IMR-90 (cell line): ENCODE results near the gene SCFD2. TPM values are rescaled to one million over a fixed set of nuclear protein-coding genes. Genes with fewer than 3 reads are reported as not detected.

ENCODE experiments used
- ATAC-seq: fragments of 200-7000 bp; cut with Tn5 transposase; 2 replicates; pipeline ENCODE4 v1.9.1; 2020; ENCODE audit warnings: low read depth, mild to moderate bottlenecking, moderate library complexity
- BruUV-seq: library from RNA; stranded (reverse); fragments of 400-500 nt; replicated peaks from 2 replicates; lab custom pipeline; 2021; lab: Mats Ljungman, UMichigan
- CTCF ChIA-PET: fragments of 300-600 bp; formaldehyde crosslinking; extraction: SDS; loops from one replicate; lab custom pipeline; 2021; ENCODE audit warnings: antibody characterized with exemption; lab: Yijun Ruan, JAX
- POLR2A ChIA-PET: fragments of 300-600 bp; sonication (Branson Sonifier 250); formaldehyde crosslinking; loops from one replicate; lab custom pipeline; 2022; ENCODE audit warnings: antibody characterized with exemption; ENCODE audit not compliant: unreplicated experiment; lab: Charles Lee
- DNase-seq: peaks from one replicate; pipeline ENCODE4 v3.0.0; 2013
- H2AFZ ChIP-seq: replicated peaks from 2 replicates; pipeline ENCODE3; 2013; ENCODE audit warnings: low read length, mild to moderate bottlenecking; ENCODE audit not compliant: poor library complexity
- H2AK5ac ChIP-seq: 2 replicates; pipeline ENCODE4 v1.6.1; 2013; ENCODE audit warnings: low read depth, low read length, inconsistent platforms
- H2AK9ac ChIP-seq: replicated peaks from 2 replicates; pipeline ENCODE3; 2013; ENCODE audit warnings: mild to moderate bottlenecking, low read depth, low read length, moderate library complexity; ENCODE audit not compliant: poor library complexity
- H2BK120ac ChIP-seq: 2 replicates; pipeline ENCODE4 v1.6.1; 2013; ENCODE audit warnings: low read depth, low read length, inconsistent platforms
- H2BK15ac ChIP-seq: 3 replicates; pipeline ENCODE4 v1.6.1; 2013; ENCODE audit warnings: low read depth, low read length, inconsistent platforms
- H2BK20ac ChIP-seq: 2 replicates; pipeline ENCODE4 v1.6.1; 2013; ENCODE audit warnings: low read depth, mild to moderate bottlenecking, inconsistent platforms, low read length, moderate library complexity
- H2BK5ac ChIP-seq: 2 replicates; pipeline ENCODE4 v1.6.1; 2013; ENCODE audit warnings: mild to moderate bottlenecking, low read depth, low read length, inconsistent platforms; ENCODE audit not compliant: poor library complexity, severe bottlenecking
- H3K14ac ChIP-seq: replicated peaks from 2 replicates; pipeline ENCODE4 v1.6.1; 2013; ENCODE audit warnings: low read depth, low read length, inconsistent platforms
- H3K18ac ChIP-seq: 2 replicates; pipeline ENCODE4 v1.6.1; 2013; ENCODE audit warnings: low read depth, low read length, control low read depth
- H3K23ac ChIP-seq: 2 replicates; pipeline ENCODE4 v1.6.1; 2013; ENCODE audit warnings: low read depth, low read length, inconsistent platforms
- H3K27ac ChIP-seq: 2 replicates; pipeline ENCODE4 v1.5.1; 2013; ENCODE audit warnings: mild to moderate bottlenecking, control low read depth, low read length; ENCODE audit not compliant: insufficient read depth
- H3K27me3 ChIP-seq: 2 replicates; pipeline ENCODE4 v1.6.1; 2013; ENCODE audit warnings: low read length; ENCODE audit not compliant: control insufficient read depth, insufficient read depth
- H3K36me3 ChIP-seq: 2 replicates; pipeline ENCODE4 v1.6.1; 2013; ENCODE audit warnings: low read length, mixed read lengths; ENCODE audit not compliant: control insufficient read depth, insufficient read depth
- H3K4ac ChIP-seq: 2 replicates; pipeline ENCODE4 v1.6.1; 2013; ENCODE audit warnings: low read depth, low read length, inconsistent platforms
- H3K4me1 ChIP-seq: 2 replicates; pipeline ENCODE4 v1.6.1; 2013; ENCODE audit warnings: low read length, mixed read lengths; ENCODE audit not compliant: control insufficient read depth, insufficient read depth
- H3K4me2 ChIP-seq: 2 replicates; pipeline ENCODE4 v1.6.1; 2013; ENCODE audit warnings: low read depth, mild to moderate bottlenecking, control low read depth, low read length, moderate library complexity
- H3K4me3 ChIP-seq: 2 replicates; pipeline ENCODE4 v1.5.1; 2013; ENCODE audit warnings: low read depth, mild to moderate bottlenecking, control low read depth, low read length, moderate library complexity; ENCODE audit not compliant: insufficient read depth
- H3K56ac ChIP-seq: 2 replicates; pipeline ENCODE4 v1.6.1; 2013; ENCODE audit warnings: low read length, inconsistent platforms; ENCODE audit not compliant: insufficient read depth; ENCODE audit errors: extremely low read depth
- H3K79me1 ChIP-seq, 2 experiments: 2 replicates each; pipeline ENCODE4 v1.6.1; 2013; ENCODE audit warnings: low read length in 2 of 2, inconsistent platforms in 1 of 2, low read depth in 1 of 2
- H3K9ac ChIP-seq: 2 replicates; pipeline ENCODE4 v1.6.1; 2013; ENCODE audit warnings: low read depth, low read length, control low read depth
- H3K9me1 ChIP-seq: 2 replicates; pipeline ENCODE4 v1.6.1; 2013; ENCODE audit warnings: low read length, inconsistent platforms; ENCODE audit not compliant: insufficient read depth
- H3K9me3 ChIP-seq: 2 replicates; pipeline ENCODE4 v1.6.1; 2013; ENCODE audit warnings: low read length; ENCODE audit not compliant: control insufficient read depth, insufficient read depth
- H4K20me1 ChIP-seq: 2 replicates; pipeline ENCODE4 v1.6.1; 2013; ENCODE audit warnings: low read length, inconsistent platforms; ENCODE audit not compliant: insufficient read depth
- H4K5ac ChIP-seq: 2 replicates; pipeline ENCODE4 v1.6.1; 2013; ENCODE audit warnings: mild to moderate bottlenecking, low read depth, low read length, control low read depth
- H4K8ac ChIP-seq, 2 experiments: 2 replicates each; pipeline ENCODE4 v1.6.1; 2013; ENCODE audit warnings: low read depth in 2 of 2, low read length in 2 of 2, control low read depth in 1 of 2, inconsistent platforms in 1 of 2
- H4K91ac ChIP-seq: 2 replicates; pipeline ENCODE4 v1.6.1; 2013; ENCODE audit warnings: low read depth, low read length, inconsistent platforms; ENCODE audit not compliant: insufficient read depth
- BHLHE40 ChIP-seq: fragments of 150-350 bp; IDR thresholded peaks from 2 replicates; pipeline ENCODE4 v1.6.1; 2016; ENCODE audit warnings: mild to moderate bottlenecking, low read depth, low read length
- CEBPB ChIP-seq: IDR thresholded peaks from 2 replicates; pipeline ENCODE4 v1.6.1; 2012; ENCODE audit warnings: low read depth, low read length, improper control_type of control experiment
- WGBS, 2 experiments: methylation state at CpG; one replicate each; pipeline versions ENCODE4 v1.1.5 to v1.1.7; 2013; ENCODE audit warnings: missing lambda C conversion rate in 2 of 2; ENCODE audit not compliant: insufficient read length in 1 of 2; ENCODE audit errors: extremely low coverage in 2 of 2; 5-methylcytosine and 5-hydroxymethylcytosine counted together
- dilution Hi-C: fragments of 300-500 bp; cut with HindIII; formaldehyde crosslinking; loops from one replicate; pipeline ENCODE4 v1.14.3; 2018; ENCODE audit warnings: low sequenced_read_pairs; ENCODE audit not compliant: unreplicated experiment
- in situ Hi-C: fragments of 300-500 bp; cut with MboI; formaldehyde crosslinking; loops from 3 replicates; pipeline ENCODE4 v1.14.3; 2019; ENCODE audit warnings: low sequenced_read_pairs, inconsistent platforms, mixed read lengths
- intact Hi-C: fragments of 100-400 bp; cut with micrococcal nuclease; formaldehyde crosslinking; loops from 2 replicates; pipeline ENCODE4 v1.10.0; 2022
- polyA plus RNA-seq, 3 experiments: library from polyadenylated mRNA; depleted of rRNA; stranded (reverse); fragments of >200 nt; gene quantifications; 2 replicates each; pipeline ENCODE4 v1.2.3, GENCODE V29; 2012; ENCODE audit warnings: low replicate concordance in 1 of 3
- total RNA-seq: library from RNA; depleted of rRNA; stranded (reverse); fragments of >200 nt; gene quantifications from 2 replicates; pipeline ENCODE4 v1.2.3, GENCODE V29; 2012

SCFD2 gene
- total and polyA plus RNA-seq, 2 of the 4 experiments (the other 2 are of a cell fraction): 18.9 to 62.4 TPM

DNA sequence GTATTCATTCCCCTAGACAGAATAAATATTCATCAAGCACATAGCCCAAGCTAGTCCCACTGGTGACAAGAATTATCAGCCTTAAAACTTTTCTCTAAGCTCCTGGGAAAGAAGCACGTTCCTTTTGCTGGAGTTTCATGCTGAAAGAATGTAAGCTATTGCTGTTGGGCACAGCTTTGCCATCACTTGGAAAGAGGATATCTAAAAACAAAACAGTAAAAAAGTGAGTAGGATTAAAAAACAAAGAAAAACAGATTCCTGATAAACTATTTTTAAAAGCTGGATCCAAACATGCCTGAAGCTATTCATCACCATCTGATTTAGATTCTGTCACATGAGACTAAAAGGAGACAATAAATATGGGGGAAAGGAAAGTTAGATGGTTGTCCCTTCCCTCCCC lies 176.8 kb downstream of the SCFD2 start:
- BruUV-seq: no TSS peak
- H3K4me3 ChIP-seq: no peak overlapping the region

More for the DNA sequence above, 176.8 kb downstream of the SCFD2 start:
- peak; percentile 73 for DNase-seq
- H3K27ac ChIP-seq: peak overlapping the region; percentile 33
- ChIA-PET POLR2A (no interaction called here), CTCF (interaction anchor here (0.6 to 1.0 kb wide), 2 partner anchors 10 to 1003 kb away, joined by 3 to 7 read pairs; no protein-coding TSS in a partner anchor)
- ATAC-seq: peak; percentile 79
- H3K56ac ChIP-seq: no peak overlapping the region
- intact Hi-C loops: loop anchor here (2.0 to 5.0 kb wide), 2 partner anchors 72 to 170 kb away; no protein-coding TSS in a partner anchor
- H3K9ac ChIP-seq: no peak overlapping the region
- H3K4me1 ChIP-seq: peaks cover 12% of the 10 kb centered on the region; the same call in 1 of the 2 replicates
- peak overlapping the region; percentile 82; the same call in 1 of the 3 replicates for H2BK15ac ChIP-seq
- peak overlapping the region; percentile 26; the same call in 1 of the 2 replicates for H4K91ac ChIP-seq
- peak overlapping the region; percentile 86; the same call in 1 of the 2 replicates for H3K18ac ChIP-seq
- peak overlapping the region; percentile 85 for H2BK5ac ChIP-seq
- H2BK20ac ChIP-seq: peak overlapping the region; percentile 47; the same call in 1 of the 2 replicates
- peak overlapping the region; percentile 71; the same call in 1 of the 2 replicates for H3K4me2 ChIP-seq
- H3K27me3 ChIP-seq: no peaks in the 10 kb centered on the region
- H2AK5ac ChIP-seq: 0 out of 2 replicates have a peak overlapping the region, but pooled peaks have one; percentile 3
- no peak overlapping the region for H2AFZ ChIP-seq
- in situ Hi-C loops: loop anchor here (25.0 kb wide), 2 partner anchors 523 to 723 kb away; no protein-coding TSS in a partner anchor
- WGBS, 2 experiments: no CpG with 5 or more reads among the region's 1 CpG
- dilution Hi-C loops: no loop called here
- H2BK120ac ChIP-seq: peak overlapping the region; percentile 82
- peaks cover 0 to 11% of the 10 kb centered on the region in 2 experiments; a peak in 2 of 4 replicates for H3K79me1 ChIP-seq
- no peak overlapping the region for H2AK9ac ChIP-seq
- peak overlapping the region; percentile 12 to 50; a peak in 2 of 4 replicates for H4K8ac ChIP-seq
- peak; percentile 83; the same call in 1 of the 2 replicates for TF ChIP-seq BHLHE40
- no peak for TF ChIP-seq CEBPB
- H3K23ac ChIP-seq: peak overlapping the region; percentile 57; the same call in 1 of the 2 replicates
- no peaks in the 10 kb centered on the region for H3K9me3 ChIP-seq
- H3K36me3 ChIP-seq: no peaks in the 10 kb centered on the region
- H4K5ac ChIP-seq: peak overlapping the region; percentile 81; the same call in 1 of the 2 replicates
- peak overlapping the region; percentile 21; the same call in 1 of the 2 replicates for H3K14ac ChIP-seq
- 0 out of 2 replicates have a peak, but pooled peaks cover 5% of the 10 kb centered on the region for H3K9me1 ChIP-seq
- no peaks in the 10 kb centered on the region for H4K20me1 ChIP-seq
- peak overlapping the region; percentile 44; the same call in 1 of the 2 replicates for H3K4ac ChIP-seq
